ENCODE measurements around the gene SACS.
"Not testable (repeated sequence)": the region's sequence is repeated elsewhere in the genome, so short reads cannot be mapped to it uniquely, and the experiment has no call there.

GRCh38 chr13:23440324-23440723 is 6.8 kb upstream of the SACS start:
- not testable (repeated sequence) for TF ChIP-seq EP300 (IDR thresholded peaks at IDR 0.05; ENCODE audit: low read depth); CTCF (IDR thresholded peaks at IDR 0.05); POLR2A (IDR thresholded peaks at IDR 0.05)
